Fibroblast of lung (primary cell): ENCODE data around the gene GAS7. TPM values are rescaled to one million over a fixed set of nuclear protein-coding genes. Genes with fewer than 3 reads are reported as not detected.

ENCODE experiments used
- DNase-seq, 2 donors: peaks; one replicate each; pipeline versions ENCODE4 v3.0.0 to v3.0.0-alpha.2; 2010; ENCODE audit warnings: low read depth in 2 of 2
- H2AFZ ChIP-seq: 2 replicates; pipeline ENCODE4 v1.5.1; 2012; ENCODE audit warnings: low read length, control low read depth, inconsistent platforms
- H3K27ac ChIP-seq: 2 replicates; pipeline ENCODE4 v1.5.1; 2011; ENCODE audit warnings: low read length, control low read depth; ENCODE audit not compliant: insufficient read depth
- H3K27me3 ChIP-seq: 2 replicates; pipeline ENCODE4 v1.5.1; 2011; ENCODE audit warnings: mild to moderate bottlenecking, low read length; ENCODE audit not compliant: control insufficient read depth, insufficient read depth
- H3K36me3 ChIP-seq: 2 replicates; pipeline ENCODE4 v1.5.1; 2011; ENCODE audit warnings: low read length; ENCODE audit not compliant: control insufficient read depth, insufficient read depth
- H3K4me1 ChIP-seq: 2 replicates; pipeline ENCODE4 v1.5.1; 2011; ENCODE audit warnings: low read length; ENCODE audit not compliant: control insufficient read depth, insufficient read depth; ENCODE audit errors: extremely low read depth
- H3K4me2 ChIP-seq: 2 replicates; pipeline ENCODE4 v1.5.1; 2011; ENCODE audit warnings: low read length, control low read depth; ENCODE audit not compliant: insufficient read depth; ENCODE audit errors: extremely low read depth
- H3K4me3 ChIP-seq, 4 experiments: fragments of 200-600 bp in 1 of 4; sonication (generic) in 1 of 4; replicated peaks in 1 of 4; 2 replicates each; pipeline ENCODE4 v1.5.1; 2011 to 2016; ENCODE audit warnings: low read length in 4 of 4, low read depth in 3 of 4, mild to moderate bottlenecking in 3 of 4, control low read depth in 2 of 4, inconsistent platforms in 1 of 4, mixed read lengths in 1 of 4; ENCODE audit not compliant: insufficient read depth in 1 of 4; ENCODE audit errors: control extremely low read depth in 1 of 4
- H3K79me2 ChIP-seq: 2 replicates; pipeline ENCODE4 v1.5.1; 2012; ENCODE audit warnings: mild to moderate bottlenecking, low read length, inconsistent platforms; ENCODE audit not compliant: control insufficient read depth, insufficient read depth
- H3K9ac ChIP-seq: 2 replicates; pipeline ENCODE4 v1.5.1; 2011; ENCODE audit warnings: mild to moderate bottlenecking, low read length, control low read depth; ENCODE audit not compliant: insufficient read depth
- H3K9me3 ChIP-seq: 2 replicates; pipeline ENCODE4 v1.5.1; 2012; ENCODE audit warnings: low read depth, low read length; ENCODE audit not compliant: control insufficient read depth, insufficient read depth
- H4K20me1 ChIP-seq: 2 replicates; pipeline ENCODE4 v1.5.1; 2011; ENCODE audit warnings: low read length; ENCODE audit not compliant: control insufficient read depth, insufficient read depth; ENCODE audit errors: extremely low read depth
- CTCF ChIP-seq, 2 donors: IDR thresholded peaks in 1 of 2; conservative IDR thresholded peaks in 1 of 2; 1 replicate in 1 of 2; 2 replicates in 1 of 2; pipeline ENCODE4 v1.5.1; 2011 to 2012; ENCODE audit warnings: low read length in 2 of 2, control low read depth in 1 of 2, inconsistent platforms in 1 of 2, low read depth in 1 of 2, mild to moderate bottlenecking in 1 of 2
- EZH2 ChIP-seq: IDR thresholded peaks from 2 replicates; pipeline ENCODE4 v1.5.1; 2012; ENCODE audit warnings: low read length, control low read depth, mild to moderate bottlenecking; ENCODE audit errors: missing control alignments
- polyA plus RNA-seq, 2 donors: library from polyadenylated mRNA; depleted of rRNA in 1 of 2; stranded (reverse) in 1 of 2; unstranded in 1 of 2; fragments of >200 nt; gene quantifications; 2 replicates each; pipeline ENCODE4 v1.2.1, GENCODE V29; 2011 to 2012; ENCODE audit warnings: missing spikeins in 1 of 2
- total RNA-seq: library from RNA; depleted of rRNA; stranded (reverse); fragments of >200 nt; gene quantifications from 2 replicates; pipeline ENCODE4 v1.2.1, GENCODE V29; 2014

GAS7 gene
- total and polyA plus RNA-seq, 2 donors (not counting 1 experiment from before 2014, with no cell fraction given): 0.58 to 2.6 TPM

GRCh38 chr17:10107316-10108165, 90.9 kb downstream of the GAS7 start:
- H3K4me3 ChIP-seq: no peak overlapping the region
- no peak overlapping the region for H3K4me2 ChIP-seq
- no peak overlapping the region for H2AFZ ChIP-seq
- H3K9ac ChIP-seq: no peak overlapping the region
- no peaks in the 10 kb centered on the region for H3K4me1 ChIP-seq
- no peaks in the 10 kb centered on the region for H3K27me3 ChIP-seq
- H3K9me3 ChIP-seq: no peaks in the 10 kb centered on the region
- TF ChIP-seq EZH2: no peak
- no peak for TF ChIP-seq CTCF (conservative IDR thresholded peaks at IDR 0.05 in 1 of 2, IDR thresholded peaks at IDR 0.05 in 1 of 2; ENCODE audit: low read depth in 1 of 2, low read length in 2 of 2)
- H3K36me3 ChIP-seq: no peaks in the 10 kb centered on the region
- H3K79me2 ChIP-seq: no peaks in the 10 kb centered on the region
- H3K27ac ChIP-seq: no peak overlapping the region
- DNase-seq: no peak
- H4K20me1 ChIP-seq: no peaks in the 10 kb centered on the region

GRCh38 chr17:10106067-10106466, 92.3 kb downstream of the GAS7 start:
- Histone ChIP-seq H3K9ac (no peak overlapping the region), H4K20me1 (no peaks in the 10 kb centered on the region), H3K79me2 (no peaks in the 10 kb centered on the region), H3K27ac (no peak overlapping the region), H3K27me3 (no peaks in the 10 kb centered on the region), H3K4me3 (no peak overlapping the region), H3K9me3 (no peaks in the 10 kb centered on the region), H2AFZ (no peak overlapping the region), H3K4me2 (no peak overlapping the region), H3K36me3 (no peaks in the 10 kb centered on the region), H3K4me1 (no peaks in the 10 kb centered on the region)
- TF ChIP-seq CTCF (conservative IDR thresholded peaks at IDR 0.05 in 1 of 2, IDR thresholded peaks at IDR 0.05 in 1 of 2; ENCODE audit: low read depth in 1 of 2, low read length in 2 of 2) (no peak), EZH2 (no peak)
- DNase-seq: no peak

- Histone ChIP-seq H4K20me1 (no peaks in the 10 kb centered on the region), H2AFZ (no peak overlapping the region), H3K27ac (no peak overlapping the region), H3K4me1 (no peaks in the 10 kb centered on the region), H3K27me3 (no peaks in the 10 kb centered on the region), H3K9ac (no peak overlapping the region), H3K79me2 (no peaks in the 10 kb centered on the region), H3K4me3 (no peak overlapping the region), H3K36me3 (no peaks in the 10 kb centered on the region), H3K4me2 (no peak overlapping the region), H3K9me3 (no peaks in the 10 kb centered on the region)
- TF ChIP-seq EZH2: no peak
- no peak for TF ChIP-seq CTCF (conservative IDR thresholded peaks at IDR 0.05 in 1 of 2, IDR thresholded peaks at IDR 0.05 in 1 of 2; ENCODE audit: low read depth in 1 of 2, low read length in 2 of 2)
- DNase-seq: peak; percentile 29 to 85
Measured at GRCh38 chr17:10105513-10106001, 92.8 kb downstream of the GAS7 start.
